Upper lobe of left lung (tissue), 4 donors: Measurements from ENCODE around the gene ACP3.

ENCODE experiments used
- EP300 ChIP-seq, 4 donors: sonication (generic); formaldehyde crosslinking; IDR thresholded peaks; one replicate each; pipeline ENCODE4 v1.5.1; 2017; ENCODE audit warnings: antibody characterized with exemption in 4 of 4, control low read depth in 2 of 4
- POLR2A ChIP-seq, 4 donors: fragments of 450-650 bp; IDR thresholded peaks; one replicate each; pipeline ENCODE4 v1.5.1; 2016 to 2017; ENCODE audit warnings: antibody characterized with exemption in 4 of 4, mild to moderate bottlenecking in 2 of 4
- TF ChIP-seq, protein P1 (sequence below), 6 experiments: fragments of 450-650 bp in 4 of 6; fragments of 200-600 bp in 2 of 6; sonication (generic) in 2 of 6; IDR thresholded peaks; one replicate each; pipeline ENCODE4 v1.5.1; 2016 to 2019; ENCODE audit warnings: antibody characterized with exemption in 6 of 6

DNA sequence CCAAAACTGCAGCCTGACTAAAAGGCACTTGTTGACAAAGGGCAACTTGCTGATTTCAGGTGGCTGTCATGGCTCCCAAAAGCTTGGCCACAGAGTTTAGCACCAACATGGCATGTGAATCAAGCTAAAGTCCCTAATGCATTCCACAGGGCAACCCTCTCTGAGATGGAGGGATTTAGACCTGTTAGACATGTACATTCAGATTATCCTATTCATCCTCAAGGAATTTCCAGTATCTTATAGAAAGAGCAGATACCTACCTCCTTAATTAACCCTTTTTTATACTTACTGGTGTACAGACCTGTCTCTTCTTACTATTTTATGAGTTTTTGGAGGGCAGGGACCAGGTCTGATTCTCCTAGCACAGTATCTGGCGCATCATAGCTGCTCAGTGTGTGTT, 31.3 kb downstream of the ACP3 start:
- TF ChIP-seq, protein P1, sequence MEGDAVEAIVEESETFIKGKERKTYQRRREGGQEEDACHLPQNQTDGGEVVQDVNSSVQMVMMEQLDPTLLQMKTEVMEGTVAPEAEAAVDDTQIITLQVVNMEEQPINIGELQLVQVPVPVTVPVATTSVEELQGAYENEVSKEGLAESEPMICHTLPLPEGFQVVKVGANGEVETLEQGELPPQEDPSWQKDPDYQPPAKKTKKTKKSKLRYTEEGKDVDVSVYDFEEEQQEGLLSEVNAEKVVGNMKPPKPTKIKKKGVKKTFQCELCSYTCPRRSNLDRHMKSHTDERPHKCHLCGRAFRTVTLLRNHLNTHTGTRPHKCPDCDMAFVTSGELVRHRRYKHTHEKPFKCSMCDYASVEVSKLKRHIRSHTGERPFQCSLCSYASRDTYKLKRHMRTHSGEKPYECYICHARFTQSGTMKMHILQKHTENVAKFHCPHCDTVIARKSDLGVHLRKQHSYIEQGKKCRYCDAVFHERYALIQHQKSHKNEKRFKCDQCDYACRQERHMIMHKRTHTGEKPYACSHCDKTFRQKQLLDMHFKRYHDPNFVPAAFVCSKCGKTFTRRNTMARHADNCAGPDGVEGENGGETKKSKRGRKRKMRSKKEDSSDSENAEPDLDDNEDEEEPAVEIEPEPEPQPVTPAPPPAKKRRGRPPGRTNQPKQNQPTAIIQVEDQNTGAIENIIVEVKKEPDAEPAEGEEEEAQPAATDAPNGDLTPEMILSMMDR (IDR thresholded peaks at IDR 0.05): no peak
- no peak for TF ChIP-seq POLR2A (IDR thresholded peaks at IDR 0.05)
- TF ChIP-seq EP300 (IDR thresholded peaks at IDR 0.05): no peak
